HepG2 (cell line): Measurements from ENCODE around the gene NFKB1. TPM values are rescaled to one million over a fixed set of nuclear protein-coding genes. Genes with fewer than 3 reads are reported as not detected.

Experiments used
- ATAC-seq: fragments of 200-7000 bp; cut with Tn5 transposase; 3 replicates; pipeline ENCODE4 v1.9.1; 2020; ENCODE audit warnings: mild to moderate bottlenecking, moderate library complexity
- BruUV-seq: library from RNA; stranded (reverse); fragments of 400-500 nt; replicated peaks from 2 replicates; lab custom pipeline; 2021; lab: Mats Ljungman, UMichigan
- CTCF ChIA-PET: fragments of 300-600 bp; formaldehyde crosslinking; extraction: SDS; loops from one replicate; lab custom pipeline; 2021; ENCODE audit warnings: low total read pairs, inconsistent platforms, low intra/inter-chr PET ratio; lab: Yijun Ruan, JAX
- POLR2A ChIA-PET: fragments of 350-600 bp; sonication (Branson Sonifier 250); formaldehyde crosslinking; loops from one replicate; lab custom pipeline; 2020; ENCODE audit warnings: antibody characterized with exemption, inconsistent platforms; lab: Yijun Ruan, JAX
- DNase-seq: peaks from one replicate; pipeline ENCODE4 v3.0.0-alpha.2; 2015; ENCODE audit warnings: low spot score
- FAIRE-seq: peaks from 3 replicates; lab custom pipeline; 2011; peaks lifted over from hg19 to GRCh38; lab: Jason Lieb, UNC
- H2AFZ ChIP-seq: one replicate; pipeline ENCODE4 v1.6.1; 2011; ENCODE audit warnings: low read length, inconsistent platforms
- H3K27ac ChIP-seq: fragments of 300-600 bp; 3 replicates; pipeline ENCODE4 v1.8.0; 2011; ENCODE audit warnings: mixed run types, mild to moderate bottlenecking, mixed read lengths, low read length, inconsistent platforms; ENCODE audit not compliant: insufficient read depth; ENCODE audit errors: extremely low read length
- H3K27me3 ChIP-seq, 2 experiments: fragments of 200-600 bp in 1 of 2; 2 replicates in 1 of 2; 3 replicates in 1 of 2; pipeline versions ENCODE4 v1.6.0 to v1.8.0; 2011; ENCODE audit warnings: low read length in 2 of 2, mild to moderate bottlenecking in 2 of 2, moderate library complexity in 2 of 2, inconsistent platforms in 1 of 2; ENCODE audit not compliant: insufficient read depth in 2 of 2, control insufficient read depth in 1 of 2
- H3K36me3 ChIP-seq, 2 experiments: fragments of 200-600 bp in 1 of 2; replicated peaks in 1 of 2; 2 replicates in 1 of 2; 3 replicates in 1 of 2; pipeline versions ENCODE4 v1.5.1 to v1.8.0; 2011; ENCODE audit warnings: low read length in 2 of 2, inconsistent platforms in 1 of 2; ENCODE audit not compliant: insufficient read depth in 2 of 2, control insufficient read depth in 1 of 2
- H3K4me1 ChIP-seq: 2 replicates; pipeline ENCODE4 v1.5.1; 2012; ENCODE audit warnings: low read length, inconsistent platforms; ENCODE audit not compliant: insufficient read depth
- H3K4me2 ChIP-seq: 2 replicates; pipeline ENCODE4 v1.6.0; 2011; ENCODE audit warnings: low read depth, low read length, inconsistent platforms
- H3K4me3 ChIP-seq, 3 experiments: fragments of 200-600 bp in 1 of 3; sonication (generic), shearing (Covaris generic) in 1 of 3; replicated peaks in 1 of 3; 2 replicates each; pipeline ENCODE4 v1.5.1; 2011 to 2016; ENCODE audit warnings: low read length in 3 of 3, inconsistent platforms in 2 of 3, low read depth in 2 of 3, mild to moderate bottlenecking in 2 of 3, control low read depth in 1 of 3, mixed read lengths in 1 of 3; ENCODE audit not compliant: insufficient read depth in 1 of 3
- H3K79me2 ChIP-seq: one replicate; pipeline ENCODE4 v1.6.1; 2011; ENCODE audit warnings: low read length, inconsistent platforms; ENCODE audit not compliant: insufficient read depth
- H3K9ac ChIP-seq: 2 replicates; pipeline ENCODE4 v1.6.0; 2011; ENCODE audit warnings: mild to moderate bottlenecking, low read depth, low read length, inconsistent platforms; ENCODE audit not compliant: insufficient read depth
- H3K9me3 ChIP-seq: 2 replicates; pipeline ENCODE4 v1.5.1; 2012; ENCODE audit warnings: mild to moderate bottlenecking, low read length
- H4K20me1 ChIP-seq: 2 replicates; pipeline ENCODE4 v1.6.0; 2011; ENCODE audit warnings: inconsistent platforms, mild to moderate bottlenecking, low read length, moderate library complexity; ENCODE audit not compliant: insufficient read depth
- FOXP1 ChIP-seq, 2 experiments: fragments of 450-650 bp in 1 of 2; IDR thresholded peaks; 2 replicates each; pipeline ENCODE4 v1.6.1; 2017 to 2018; ENCODE audit warnings: antibody characterized with exemption in 1 of 2
- HNRNPL ChIP-seq: fragments of 200-400 bp; formaldehyde crosslinking; IDR thresholded peaks from 2 replicates; pipeline ENCODE4 v1.6.1; 2017; ENCODE audit warnings: mild to moderate bottlenecking, low read depth, low read length
- HOXD1 ChIP-seq: sonication (generic); formaldehyde crosslinking; IDR thresholded peaks from 2 replicates; pipeline ENCODE4 v1.5.0; 2020; ENCODE audit warnings: missing genetic modification reagents
- MLLT10 ChIP-seq: sonication (generic); formaldehyde crosslinking; IDR thresholded peaks from 2 replicates; pipeline ENCODE4 v1.4.0; 2020; ENCODE audit warnings: missing genetic modification reagents
- NR0B2 ChIP-seq: sonication (generic); formaldehyde crosslinking; IDR thresholded peaks from 2 replicates; pipeline ENCODE4 v1.4.0; 2020; ENCODE audit warnings: mild to moderate bottlenecking, missing genetic modification reagents
- PCBP1 ChIP-seq: fragments of 200-400 bp; formaldehyde crosslinking; IDR thresholded peaks from 2 replicates; pipeline ENCODE4 v1.6.1; 2017; ENCODE audit warnings: mild to moderate bottlenecking, low read depth, low read length, borderline replicate concordance
- SSRP1 ChIP-seq: IDR thresholded peaks from 2 replicates; pipeline ENCODE4 v1.6.1; 2016; ENCODE audit warnings: control low read depth
- SUZ12 ChIP-seq: fragments of 150-350 bp; IDR thresholded peaks from 2 replicates; pipeline ENCODE4 v1.6.1; 2014; ENCODE audit warnings: low read depth, low read length
- TBX3 ChIP-seq: fragments of 450-650 bp; IDR thresholded peaks from 2 replicates; pipeline ENCODE4 v1.6.1; 2017; ENCODE audit warnings: antibody characterized with exemption, mild to moderate bottlenecking, inconsistent platforms, borderline replicate concordance
- TRAFD1 ChIP-seq: sonication (generic); formaldehyde crosslinking; IDR thresholded peaks from 2 replicates; pipeline ENCODE4 v1.5.1; 2020; ENCODE audit warnings: missing genetic modification reagents, mild to moderate bottlenecking, borderline replicate concordance
- ZKSCAN5 ChIP-seq: sonication (generic); formaldehyde crosslinking; IDR thresholded peaks from 2 replicates; pipeline ENCODE4 v1.5.1; 2020; ENCODE audit warnings: mild to moderate bottlenecking, missing genetic modification reagents
- ZNF143 ChIP-seq: sonication (generic); formaldehyde crosslinking; IDR thresholded peaks from 2 replicates; pipeline ENCODE4 v1.4.0; 2020; ENCODE audit warnings: missing genetic modification reagents
- ZNF350 ChIP-seq: sonication (generic); formaldehyde crosslinking; IDR thresholded peaks from 2 replicates; pipeline ENCODE4 v1.4.0; 2020; ENCODE audit warnings: mild to moderate bottlenecking, low read depth, missing genetic modification reagents, borderline replicate concordance
- ZNF629 ChIP-seq: sonication (generic); formaldehyde crosslinking; conservative IDR thresholded peaks from 2 replicates; pipeline ENCODE4 v1.5.0; 2020; ENCODE audit warnings: missing genetic modification reagents
- in situ Hi-C: cut with HindIII; loops from 2 replicates; pipeline ENCODE4 v1.10.0; 2017; ENCODE audit warnings: low pct_unique_long_range_greater_than_20kb; ENCODE audit not compliant: extremely low pct_ligation_motif_present
- intact Hi-C: fragments of 100-400 bp; cut with micrococcal nuclease; formaldehyde crosslinking; loops from one replicate; pipeline ENCODE4 v1.10.0; 2022; ENCODE audit not compliant: unreplicated experiment
- polyA plus RNA-seq, 8 experiments: library from polyadenylated mRNA; depleted of rRNA in 3 of 8; stranded (reverse) in 7 of 8; unstranded in 1 of 8; fragments of >200 nt; fragmentation: Illumina TruSeq in 4 of 8; extraction: Trizol in 4 of 8; gene quantifications; 2 replicates each; pipeline versions ENCODE4 v1.2.1 to v1.2.3, GENCODE V29; 2011 to 2016; ENCODE audit warnings: low read depth in 4 of 8, missing spikeins in 1 of 8, mixed read lengths in 1 of 8; ENCODE audit not compliant: insufficient read depth in 1 of 8
- total RNA-seq, 5 experiments: library from RNA; depleted of rRNA; stranded (reverse); fragments of >200 nt; fragmentation: Illumina TruSeq; extraction: Trizol; gene quantifications; 2 replicates each; pipeline ENCODE4 v1.2.3, GENCODE V29; 2016; ENCODE audit warnings: low read depth in 1 of 5
- TF ChIP-seq, protein P1 (sequence below): IDR thresholded peaks from 2 replicates; pipeline ENCODE4 v1.6.1; 2016; ENCODE audit warnings: control low read depth

Gene NFKB1
- total and polyA plus RNA-seq, 2 of the 13 experiments (the other 11 are each of a cell fraction or from before 2014, with no cell fraction given): 15.4 to 31.6 TPM

GRCh38 chr4:102641793-102642192 is 140.6 kb downstream of the NFKB1 start:
- no peak for ATAC-seq
- intact Hi-C loops: loop anchor here (2.0 kb wide), 1 partner anchor 33 kb away; no protein-coding TSS in a partner anchor
- Histone ChIP-seq H3K36me3 (peaks cover 3 to 14% of the 10 kb centered on the region in 2 experiments; a peak in 2 of 5 replicates), H3K4me3 (no peak overlapping the region)
- CTCF ChIA-PET: no interaction called here
- no peak for TF ChIP-seq ZNF143 (CRISPR knock-in tag)
- TF ChIP-seq HOXD1 (CRISPR knock-in tag): no peak
- TF ChIP-seq, protein P1, sequence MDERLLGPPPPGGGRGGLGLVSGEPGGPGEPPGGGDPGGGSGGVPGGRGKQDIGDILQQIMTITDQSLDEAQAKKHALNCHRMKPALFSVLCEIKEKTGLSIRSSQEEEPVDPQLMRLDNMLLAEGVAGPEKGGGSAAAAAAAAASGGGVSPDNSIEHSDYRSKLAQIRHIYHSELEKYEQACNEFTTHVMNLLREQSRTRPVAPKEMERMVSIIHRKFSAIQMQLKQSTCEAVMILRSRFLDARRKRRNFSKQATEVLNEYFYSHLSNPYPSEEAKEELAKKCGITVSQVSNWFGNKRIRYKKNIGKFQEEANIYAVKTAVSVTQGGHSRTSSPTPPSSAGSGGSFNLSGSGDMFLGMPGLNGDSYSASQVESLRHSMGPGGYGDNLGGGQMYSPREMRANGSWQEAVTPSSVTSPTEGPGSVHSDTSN (CRISPR knock-in tag): no peak
- TF ChIP-seq MLLT10: no peak
- no peak for TF ChIP-seq ZKSCAN5
- TF ChIP-seq TRAFD1 (CRISPR knock-in tag): no peak
- TF ChIP-seq TBX3: no peak
- TF ChIP-seq FOXP1 (IDR thresholded peaks at IDR 0.05): no peak
- TF ChIP-seq FOXP1 (CRISPR knock-in tag; IDR thresholded peaks at IDR 0.05): no peak
- no peak for TF ChIP-seq PCBP1
- no peak for TF ChIP-seq SSRP1 (CRISPR knock-in tag)
- no peak for TF ChIP-seq NR0B2
- TF ChIP-seq ZNF629 (CRISPR knock-in tag): no peak
- TF ChIP-seq HNRNPL: no peak
- no peak for TF ChIP-seq SUZ12
- no peak for TF ChIP-seq ZNF350 (CRISPR knock-in tag)
- TF ChIP-seq, all 625 proteins: peak for 0
- no peaks in the 10 kb centered on the region for H4K20me1 ChIP-seq
- no peak overlapping the region for H3K4me2 ChIP-seq
- H3K9ac ChIP-seq: no peak overlapping the region
- BruUV-seq: no TSS peak
- DNase-seq (no peak), FAIRE-seq (no peak)
- no peak overlapping the region for H3K27ac ChIP-seq
- POLR2A ChIA-PET: no interaction called here
- no peaks in the 10 kb centered on the region for H3K9me3 ChIP-seq
- H3K27me3 ChIP-seq: no peaks in the 10 kb centered on the region
- no peak overlapping the region for H2AFZ ChIP-seq
- no peaks in the 10 kb centered on the region for H3K79me2 ChIP-seq
- no peaks in the 10 kb centered on the region for H3K4me1 ChIP-seq
- in situ Hi-C loops: no loop called here
